OCI-LY3 (cell line): Measurements from ENCODE around the gene REM1.

Experiments used
- CTCF ChIP-seq: fragments of 200-600, 300-600 bp; sonication (generic); IDR thresholded peaks from 2 replicates; pipeline ENCODE4 v1.5.1; 2014; ENCODE audit warnings: antibody characterized with exemption, low read length, low read depth
- EZH2phosphoT487 ChIP-seq: fragments of 200-600 bp; shearing (Covaris generic); IDR thresholded peaks from 2 replicates; pipeline ENCODE4 v1.6.1; 2018; ENCODE audit warnings: antibody characterized with exemption, mixed run types, low read depth

DNA sequence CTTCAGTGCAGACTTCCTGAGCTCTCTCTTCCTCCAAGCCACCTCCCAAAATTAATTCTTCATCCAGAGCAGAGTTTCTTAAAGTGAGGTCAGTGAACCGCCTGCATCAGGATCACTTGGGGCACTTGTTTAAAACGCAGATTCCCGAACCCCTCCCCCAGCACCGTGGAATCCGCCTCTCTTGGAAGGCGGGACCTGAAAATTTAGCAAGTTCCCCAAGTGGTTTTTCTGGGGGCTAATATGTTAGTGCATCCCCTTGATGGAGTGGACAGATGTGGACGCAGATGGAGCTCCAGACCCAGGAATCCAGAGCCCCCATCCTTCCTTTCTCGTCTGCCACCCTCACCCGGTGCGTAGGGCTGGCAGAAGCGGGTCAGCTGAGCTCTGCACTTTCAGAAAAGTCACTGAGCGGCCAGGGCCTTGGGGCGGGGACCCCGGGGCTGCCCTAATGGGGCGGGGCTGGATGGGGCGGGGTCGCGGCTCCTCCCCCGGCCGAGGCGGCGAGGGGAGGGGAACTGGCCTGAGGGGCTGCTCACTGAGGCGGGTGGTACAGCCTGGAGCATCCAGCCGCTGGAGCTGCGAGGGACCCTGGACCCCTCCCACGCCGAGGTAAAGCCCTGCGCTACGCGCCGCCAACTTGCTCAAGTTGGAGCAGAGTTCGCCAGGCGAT lies at the start of gene REM1, which contains the start of gene DEFB124:
- TF ChIP-seq CTCF (no peak), EZH2phosphoT487 (no peak)
